Suprapubic skin (tissue), 4 donors: ENCODE measurements around the gene SYNC. TPM values are rescaled to one million over a fixed set of nuclear protein-coding genes. Genes with fewer than 3 reads are reported as not detected.
"Not testable (repeated sequence)": the region's sequence is repeated elsewhere in the genome, so short reads cannot be mapped to it uniquely, and the experiment has no call there.

ENCODE experiments used
- DNase-seq, 2 donors: peaks; one replicate each; pipeline ENCODE4 v3.0.0-alpha.2; 2019; ENCODE audit warnings: low spot score in 2 of 2
- H3K27ac ChIP-seq: fragments of 200-600 bp; sonication (generic); one replicate; pipeline ENCODE4 v1.5.1; 2019
- H3K27me3 ChIP-seq: fragments of 200-600 bp; sonication (generic); one replicate; pipeline ENCODE4 v1.5.1; 2019
- H3K36me3 ChIP-seq: fragments of 200-600 bp; sonication (generic); one replicate; pipeline ENCODE4 v1.5.1; 2019
- H3K4me1 ChIP-seq: fragments of 200-600 bp; sonication (generic); one replicate; pipeline ENCODE4 v1.5.1; 2019
- H3K4me3 ChIP-seq: fragments of 200-600 bp; sonication (generic); one replicate; pipeline ENCODE4 v1.5.1; 2019; ENCODE audit warnings: mild to moderate bottlenecking
- H3K9me3 ChIP-seq: fragments of 200-600 bp; sonication (generic); one replicate; pipeline ENCODE4 v1.5.1; 2019
- EP300 ChIP-seq: sonication (generic); formaldehyde crosslinking; IDR thresholded peaks from one replicate; pipeline ENCODE4 v1.6.1; 2017; ENCODE audit warnings: antibody characterized with exemption
- POLR2A ChIP-seq, 2 donors: fragments of 450-650 bp; IDR thresholded peaks; one replicate each; pipeline ENCODE4 v1.6.1; 2017; ENCODE audit warnings: antibody characterized with exemption in 2 of 2, mild to moderate bottlenecking in 2 of 2, moderate library complexity in 2 of 2
- POLR2AphosphoS5 ChIP-seq, 3 donors: sonication (generic); formaldehyde crosslinking; IDR thresholded peaks; one replicate each; pipeline ENCODE4 v1.6.1; 2017; ENCODE audit warnings: antibody characterized with exemption in 3 of 3
- WGBS: methylation state at CpG from one replicate; pipeline ENCODE4 v1.1.5; 2018; 5-methylcytosine and 5-hydroxymethylcytosine counted together
- total RNA-seq, 4 donors: library from RNA; depleted of rRNA; stranded (reverse); fragments of >200 nt; gene quantifications; one replicate each; pipeline ENCODE4 v1.1.0, GENCODE V29; 2016
- TF ChIP-seq, protein P1 (sequence below), 2 donors: fragments of 200-600 bp in 1 of 2; fragments of 450-650 bp in 1 of 2; sonication (generic) in 1 of 2; IDR thresholded peaks; one replicate each; pipeline ENCODE4 v1.5.1; 2016 to 2019; ENCODE audit warnings: antibody characterized with exemption in 2 of 2, mild to moderate bottlenecking in 1 of 2, moderate library complexity in 1 of 2

SYNC gene
- total RNA-seq, 4 donors from 2014 or later = 7.4 to 11.4 (median 8.3) TPM

DNA sequence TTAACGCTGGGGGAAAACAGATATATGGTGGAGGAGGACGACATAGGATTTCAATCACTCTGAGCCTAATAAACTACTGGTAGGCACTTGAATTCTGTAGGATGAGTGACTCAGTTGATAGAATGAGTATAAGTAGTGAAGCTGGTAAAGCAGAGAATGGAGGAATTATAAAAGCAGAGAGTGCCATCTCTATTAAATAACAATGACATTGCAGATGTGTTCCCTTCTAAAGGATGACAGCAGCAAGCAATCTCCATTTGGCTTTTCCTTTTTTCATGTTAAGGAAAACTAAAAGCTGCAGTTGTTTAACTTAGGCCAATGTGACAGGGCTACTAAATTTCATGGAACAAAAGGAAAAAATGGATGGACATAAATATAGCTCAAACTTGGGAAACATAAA, 69.7 kb downstream of the SYNC start:
- Histone ChIP-seq H3K4me3 (no peak overlapping the region), H3K9me3 (no peaks in the 10 kb centered on the region), H3K36me3 (peaks cover 41% of the 10 kb centered on the region), H3K27ac (no peak overlapping the region), H3K4me1 (no peaks in the 10 kb centered on the region), H3K27me3 (no peaks in the 10 kb centered on the region)
- 77% methylated on average over 2 of the region's 2 CpGs for WGBS
- TF ChIP-seq POLR2A (IDR thresholded peaks at IDR 0.05) (no peak), POLR2AphosphoS5 (IDR thresholded peaks at IDR 0.05) (no peak), EP300 (no peak)
- TF ChIP-seq, protein P1, sequence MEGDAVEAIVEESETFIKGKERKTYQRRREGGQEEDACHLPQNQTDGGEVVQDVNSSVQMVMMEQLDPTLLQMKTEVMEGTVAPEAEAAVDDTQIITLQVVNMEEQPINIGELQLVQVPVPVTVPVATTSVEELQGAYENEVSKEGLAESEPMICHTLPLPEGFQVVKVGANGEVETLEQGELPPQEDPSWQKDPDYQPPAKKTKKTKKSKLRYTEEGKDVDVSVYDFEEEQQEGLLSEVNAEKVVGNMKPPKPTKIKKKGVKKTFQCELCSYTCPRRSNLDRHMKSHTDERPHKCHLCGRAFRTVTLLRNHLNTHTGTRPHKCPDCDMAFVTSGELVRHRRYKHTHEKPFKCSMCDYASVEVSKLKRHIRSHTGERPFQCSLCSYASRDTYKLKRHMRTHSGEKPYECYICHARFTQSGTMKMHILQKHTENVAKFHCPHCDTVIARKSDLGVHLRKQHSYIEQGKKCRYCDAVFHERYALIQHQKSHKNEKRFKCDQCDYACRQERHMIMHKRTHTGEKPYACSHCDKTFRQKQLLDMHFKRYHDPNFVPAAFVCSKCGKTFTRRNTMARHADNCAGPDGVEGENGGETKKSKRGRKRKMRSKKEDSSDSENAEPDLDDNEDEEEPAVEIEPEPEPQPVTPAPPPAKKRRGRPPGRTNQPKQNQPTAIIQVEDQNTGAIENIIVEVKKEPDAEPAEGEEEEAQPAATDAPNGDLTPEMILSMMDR (IDR thresholded peaks at IDR 0.05) = no peak
- DNase-seq = no peak

GRCh38 chr1:32630173-32630572, 72.4 kb downstream of the SYNC start:
- WGBS = 100% methylated on average over 4 of the region's 4 CpGs

More at GRCh38 chr1:32630173-32630572, 72.4 kb downstream of the SYNC start:
- not testable (repeated sequence) for DNase-seq, H3K27ac ChIP-seq, H3K4me1 ChIP-seq, H3K27me3 ChIP-seq, H3K4me3 ChIP-seq, H3K9me3 ChIP-seq
- H3K36me3 ChIP-seq = peaks cover 60% of the 10 kb centered on the region

Other genes starting within 250 kb of the SYNC start
- under 1 TPM in 1 of 4 donors, not detected in 3; 0.08 TPM for gene ZBTB8B, start 237.7 kb downstream of the SYNC start, total RNA-seq
- gene ZBTB8A, start 163.3 kb downstream of the SYNC start, total RNA-seq = 1 to 10 TPM; 2.3 to 3.4 (median 3.1) TPM
- 10 to 100 TPM; 19.2 to 29.9 (median 24.0) TPM for gene ZBTB8OS, start 52.2 kb downstream of the SYNC start, total RNA-seq
- 100 to 1,000 TPM in 1 of 4 donors, 10 to 100 TPM in 3; 80.5 to 121 (median 90.5) TPM for gene RBBP4, start 51.6 kb downstream of the SYNC start, total RNA-seq
- 10 to 100 TPM; 47.1 to 68.1 (median 50.7) TPM for gene YARS1, start 114.6 kb upstream of the SYNC start, total RNA-seq
- 10 to 100 TPM in 2 of 4 donors, 1 to 10 TPM in 2; 8.8 to 39.7 (median 18.1) TPM for gene S100PBP, start 114.9 kb upstream of the SYNC start, total RNA-seq
- 1 to 10 TPM in 2 of 4 donors, under 1 TPM in 1, not detected in 1; 0.48 to 3.0 (median 1.6) TPM for gene FNDC5, start 168.1 kb upstream of the SYNC start, total RNA-seq
- gene HPCA, start 183.7 kb upstream of the SYNC start, total RNA-seq = not detected
- gene TMEM54, start 198.6 kb upstream of the SYNC start, total RNA-seq = 100 to 1,000 TPM in 3 of 4 donors, 10 to 100 TPM in 1; 61.9 to 283 (median 228) TPM